GM18508 (cell line): Measurements from ENCODE around the gene CBFA2T2.
"Not testable (repeated sequence)": the region's sequence is repeated elsewhere in the genome, so short reads cannot be mapped to it uniquely, and the experiment has no call there.

Experiments used
- ATAC-seq: cut with Tn5 transposase; IDR thresholded peaks from one replicate; pipeline ENCODE4 v1.9.1; 2021; ENCODE audit warnings: moderate number of reproducible peaks; ENCODE audit not compliant: insufficient read depth, unreplicated experiment

The CBFA2T2 gene

DNA sequence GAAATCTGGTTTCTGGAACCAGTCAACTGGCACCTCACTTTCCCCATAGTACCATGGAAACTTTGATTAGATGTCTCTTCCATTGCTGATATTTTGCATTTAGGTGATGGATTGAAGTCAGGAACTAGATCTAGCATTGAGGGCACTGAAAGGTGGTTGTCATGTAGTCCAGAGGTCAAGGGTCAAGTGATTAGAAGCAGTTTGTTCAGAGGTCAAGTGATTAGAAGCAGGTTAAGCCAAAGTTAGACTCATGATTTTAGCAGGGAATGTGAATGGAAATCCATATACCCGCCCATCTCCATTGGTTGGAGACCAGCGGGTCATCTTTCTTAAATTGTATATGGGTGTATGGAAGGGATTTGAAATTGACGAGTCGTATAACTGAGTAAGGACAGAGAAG is 51.2 kb downstream of the CBFA2T2 start:
- no peak for ATAC-seq

DNA sequence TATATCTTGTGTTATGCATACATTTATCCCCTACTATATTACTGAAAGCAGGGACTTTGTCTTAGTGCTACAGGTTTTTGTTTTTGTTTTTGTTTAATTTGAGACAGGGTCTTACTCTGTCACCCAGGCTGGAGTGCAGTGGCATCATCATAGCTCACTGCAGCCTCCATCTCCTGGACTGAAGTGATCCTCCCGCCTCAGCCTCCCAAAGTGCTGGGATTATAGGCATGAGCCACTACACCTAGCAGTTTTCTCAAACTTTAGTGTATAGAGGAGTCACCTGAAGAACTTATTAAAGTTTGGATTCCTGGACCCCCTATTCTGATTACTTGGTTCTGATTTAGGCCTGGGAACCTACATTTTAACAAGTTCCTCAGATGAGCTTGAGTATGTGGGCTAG is 51.9 kb downstream of the CBFA2T2 start:
- no peak for ATAC-seq

DNA sequence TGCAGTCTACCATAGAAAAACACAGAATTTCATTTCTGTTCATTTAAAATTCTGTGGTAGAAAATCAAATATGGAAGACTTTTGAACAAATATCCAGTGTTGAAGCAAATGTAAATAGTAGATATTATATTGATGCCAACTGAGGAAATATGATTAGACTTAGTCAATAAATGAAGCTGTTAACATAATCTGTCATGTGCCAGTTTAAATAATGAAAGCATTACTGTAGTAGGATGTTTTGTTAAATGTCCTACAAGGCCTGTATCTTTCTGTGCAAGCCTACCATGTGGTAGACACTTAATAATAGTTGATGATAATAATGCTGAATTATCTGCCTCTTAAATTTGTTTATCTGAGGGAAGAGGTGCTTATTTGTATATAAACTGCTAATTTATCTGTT is 55.9 kb downstream of the CBFA2T2 start:
- no peak for ATAC-seq

DNA sequence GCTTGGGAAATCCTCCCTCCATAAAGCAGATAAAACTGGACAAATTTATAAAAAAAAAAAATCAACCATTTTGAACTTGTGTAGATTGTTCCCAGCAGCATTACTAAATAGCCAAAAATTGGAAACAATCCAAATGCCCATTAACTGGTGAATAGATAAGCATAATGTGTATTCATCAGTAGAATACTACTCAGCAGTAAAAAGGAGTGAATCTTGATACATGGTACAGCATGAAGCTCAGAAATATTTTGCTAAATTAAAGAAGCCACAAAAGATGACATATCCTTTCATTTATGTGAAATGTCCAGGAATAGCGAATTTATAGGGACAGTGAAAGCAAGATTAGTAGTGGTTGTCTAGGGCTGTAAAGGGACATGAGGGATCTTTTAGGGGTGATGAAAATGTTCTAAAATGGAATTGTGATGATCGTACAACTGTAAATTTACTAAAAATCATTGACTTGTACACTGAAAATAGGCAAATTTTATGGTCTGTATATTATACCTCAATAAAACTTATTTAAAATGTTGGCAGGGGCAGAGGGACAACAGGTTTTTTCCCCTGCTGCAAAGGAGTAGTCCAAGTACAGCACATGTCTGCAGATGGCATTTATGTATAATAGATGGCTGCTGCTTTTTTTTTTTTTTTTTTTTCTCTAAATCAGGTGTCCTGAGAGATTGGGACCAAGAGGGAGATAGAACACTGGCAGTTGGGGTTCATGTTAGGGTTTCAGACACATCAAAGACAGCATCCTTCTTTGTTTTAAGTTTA is 59.5 kb downstream of the CBFA2T2 start:
- no peak for ATAC-seq

DNA sequence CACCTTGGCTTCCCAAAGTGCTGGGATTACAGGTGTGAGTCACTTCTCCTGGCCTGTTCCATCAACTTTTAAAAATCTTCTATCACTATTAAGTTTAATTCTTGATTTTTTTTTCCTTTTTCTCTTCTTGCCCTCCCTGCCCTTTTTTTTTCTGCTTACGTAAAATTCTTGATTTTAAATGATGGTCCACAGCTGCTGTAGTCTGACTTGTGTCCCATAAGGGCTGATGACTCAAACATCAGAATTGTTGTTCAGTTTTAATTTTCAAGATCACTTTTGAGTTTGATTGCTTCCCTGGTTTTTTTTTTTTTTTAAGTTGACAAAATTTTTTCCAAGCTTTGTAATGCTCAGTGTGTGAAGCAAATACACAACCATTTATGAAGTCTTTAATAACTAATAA is 61.9 kb downstream of the CBFA2T2 start:
- ATAC-seq = no peak

DNA sequence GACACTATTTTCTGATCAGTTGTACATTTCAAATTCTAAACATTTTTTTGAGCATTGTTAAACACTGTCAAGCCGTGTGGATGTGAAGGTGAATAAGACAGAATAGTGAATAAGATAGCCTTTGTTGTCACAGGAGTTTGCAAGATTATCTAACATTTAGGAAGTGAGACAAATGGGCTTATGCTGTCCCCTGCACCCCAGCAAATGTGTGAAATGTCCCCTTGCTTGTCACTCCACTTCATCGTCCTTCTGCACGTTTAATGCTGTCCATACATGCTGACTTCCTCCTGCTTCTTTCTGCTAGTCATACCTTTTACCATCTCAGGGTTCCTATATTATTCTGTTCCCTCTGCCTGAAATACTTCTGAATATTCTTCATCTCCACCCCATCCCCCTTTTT is 62.6 kb downstream of the CBFA2T2 start:
- ATAC-seq = no peak

DNA sequence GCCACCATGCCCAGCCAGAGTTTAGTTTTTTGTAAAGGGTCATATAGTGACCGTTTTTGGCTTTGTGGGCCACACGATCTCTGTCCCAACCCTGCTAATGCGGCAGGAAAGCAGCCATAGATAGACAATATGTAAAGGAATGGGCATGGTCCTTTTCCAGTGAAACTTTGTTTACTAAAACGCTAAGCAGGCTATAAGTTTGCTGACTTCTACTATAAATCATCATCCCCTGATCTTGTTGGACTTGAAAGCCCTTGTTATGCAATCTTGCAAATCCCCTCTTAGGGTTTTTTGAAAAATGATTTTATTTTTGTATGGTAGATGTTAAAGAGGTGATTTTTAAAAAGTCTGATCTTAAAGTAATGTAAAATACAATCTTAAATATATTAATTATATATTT is 63.6 kb downstream of the CBFA2T2 start:
- no peak for ATAC-seq

DNA sequence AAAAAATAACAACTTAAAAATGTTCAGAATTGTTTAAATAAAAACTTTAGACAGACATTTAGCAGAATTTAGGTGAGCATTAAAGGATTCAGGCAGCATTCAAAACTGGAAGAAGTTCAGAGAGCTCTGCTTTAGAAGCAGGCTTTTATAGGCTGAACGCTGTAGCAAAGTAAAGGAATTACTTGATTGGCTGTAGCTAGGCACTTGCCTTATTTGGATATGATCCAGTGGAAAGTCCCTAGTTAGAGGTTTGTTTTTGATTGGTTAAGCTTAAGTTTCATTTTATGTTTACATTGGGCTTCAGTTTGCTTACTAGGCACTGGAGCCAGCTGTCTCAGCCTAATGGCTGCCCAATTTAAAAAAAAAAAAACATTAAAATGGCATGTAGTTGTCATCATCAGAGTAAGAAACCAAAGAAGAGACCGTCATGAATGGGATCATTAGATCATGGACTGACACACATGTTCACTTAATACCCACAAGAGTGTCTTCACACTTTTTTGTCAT is 65.1 kb downstream of the CBFA2T2 start:
- peak; percentile 92 for ATAC-seq

DNA sequence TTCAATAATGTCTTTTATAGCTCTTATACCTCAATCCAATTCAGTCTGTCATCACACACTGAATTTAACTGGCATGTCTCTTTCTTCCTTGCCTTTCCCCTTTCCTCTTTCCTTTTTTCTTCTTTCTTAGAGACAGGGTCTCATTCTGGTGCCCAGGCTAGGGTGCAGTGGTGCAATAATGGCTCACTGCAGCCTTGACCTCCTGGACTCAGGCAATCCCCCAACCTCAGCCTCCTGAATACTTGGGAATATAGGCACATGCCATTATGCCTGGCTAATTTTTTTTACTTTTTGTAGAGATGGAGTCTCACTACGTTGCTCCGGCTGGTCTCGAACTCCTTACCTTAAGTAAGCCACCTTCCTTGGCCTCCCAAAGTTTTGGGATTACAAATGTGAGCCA is 65.9 kb downstream of the CBFA2T2 start:
- ATAC-seq = no peak

DNA sequence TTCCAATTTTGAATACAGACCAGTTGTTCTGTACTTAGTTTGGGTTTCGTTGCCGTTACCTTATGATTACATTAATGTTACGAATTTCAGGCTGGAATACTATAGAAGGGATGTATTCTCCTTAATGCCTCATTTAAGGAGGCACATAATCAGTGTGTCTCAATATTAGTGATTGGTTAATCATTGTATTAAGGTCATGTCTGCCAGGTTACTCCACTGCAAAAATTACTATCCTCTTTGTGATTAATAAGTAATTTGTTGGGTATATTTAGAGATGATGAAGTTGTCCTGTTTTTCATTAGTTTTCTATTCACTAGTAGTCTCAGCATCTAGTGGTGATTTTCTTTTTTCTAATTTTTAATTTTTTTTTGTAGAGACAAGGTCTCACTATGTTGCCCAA is 66.3 kb downstream of the CBFA2T2 start:
- ATAC-seq = no peak

DNA sequence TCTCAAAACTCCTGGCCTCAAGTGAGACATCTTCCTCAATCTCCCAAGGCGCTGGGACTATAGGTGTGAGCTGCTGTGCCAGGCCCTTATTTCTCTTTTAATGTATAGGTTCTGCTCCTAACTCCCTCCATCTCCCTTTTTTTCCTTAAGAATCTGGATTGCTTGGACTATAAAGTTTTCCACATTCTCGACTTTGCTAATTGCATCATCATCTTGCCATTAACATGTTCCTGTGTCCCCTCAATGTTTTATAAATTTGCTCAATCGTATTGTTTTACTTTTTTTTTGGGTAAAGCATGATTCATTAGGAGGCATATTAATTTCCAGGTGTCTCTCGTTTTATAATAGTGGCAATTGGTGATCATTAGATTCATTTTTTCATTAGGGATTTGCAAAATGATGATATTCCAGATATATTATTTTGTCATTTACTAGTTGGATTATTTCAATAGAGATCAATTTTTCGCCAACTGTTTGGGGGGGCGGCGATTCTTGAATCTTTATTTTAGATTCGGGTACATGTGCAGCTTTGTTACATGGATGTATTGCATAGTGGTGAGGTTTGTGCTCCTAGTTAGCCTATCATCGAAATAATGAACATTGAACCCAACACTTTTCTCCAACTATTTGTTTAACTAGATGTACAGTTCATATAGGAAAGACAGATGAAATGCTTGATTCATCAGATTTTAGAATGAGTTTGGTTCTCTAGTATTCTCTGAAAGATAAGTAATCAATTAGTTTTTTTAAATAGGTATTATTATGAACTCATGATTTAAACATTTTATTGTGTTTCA is 68.7 kb downstream of the CBFA2T2 start:
- no peak for ATAC-seq

DNA sequence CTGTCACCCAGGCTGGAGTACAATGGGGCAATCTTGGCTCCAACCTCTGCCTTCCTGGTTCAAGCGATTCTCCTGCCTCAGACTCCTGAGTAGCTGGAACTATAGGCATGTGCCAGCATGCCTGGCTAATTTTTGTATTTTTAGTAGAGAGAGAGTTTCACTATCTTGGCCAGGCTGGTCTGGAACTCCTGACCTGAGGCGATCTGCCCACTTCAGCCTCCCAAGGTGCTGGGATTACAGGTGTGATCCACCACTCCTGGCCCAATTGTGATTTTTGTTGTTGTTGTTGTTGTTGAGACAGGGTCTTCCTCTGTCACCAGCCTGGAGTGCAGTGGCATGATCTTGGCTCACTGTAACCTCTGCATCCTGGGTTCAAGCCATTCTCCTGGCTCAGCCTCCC is 69.3 kb downstream of the CBFA2T2 start:
- ATAC-seq = no peak

DNA sequence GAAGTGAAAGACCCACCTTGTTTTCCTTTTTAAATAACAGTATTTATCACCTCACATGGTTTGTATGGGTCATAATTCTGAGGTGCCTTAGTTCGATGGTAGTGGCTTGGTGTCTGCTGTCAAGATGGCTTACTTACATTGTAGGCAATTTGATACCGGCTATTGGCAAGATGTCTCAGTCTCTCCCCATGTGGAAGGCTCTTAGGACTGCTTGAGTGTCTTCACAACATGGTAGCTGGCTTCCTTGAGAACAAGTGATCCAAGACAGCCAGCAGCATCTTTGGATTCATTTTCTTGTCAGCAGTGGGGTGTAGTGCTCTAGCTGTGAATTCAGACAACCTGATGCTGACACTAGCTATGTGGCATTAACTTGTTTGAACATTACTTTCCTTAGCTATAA is 70.1 kb downstream of the CBFA2T2 start:
- no peak for ATAC-seq

DNA sequence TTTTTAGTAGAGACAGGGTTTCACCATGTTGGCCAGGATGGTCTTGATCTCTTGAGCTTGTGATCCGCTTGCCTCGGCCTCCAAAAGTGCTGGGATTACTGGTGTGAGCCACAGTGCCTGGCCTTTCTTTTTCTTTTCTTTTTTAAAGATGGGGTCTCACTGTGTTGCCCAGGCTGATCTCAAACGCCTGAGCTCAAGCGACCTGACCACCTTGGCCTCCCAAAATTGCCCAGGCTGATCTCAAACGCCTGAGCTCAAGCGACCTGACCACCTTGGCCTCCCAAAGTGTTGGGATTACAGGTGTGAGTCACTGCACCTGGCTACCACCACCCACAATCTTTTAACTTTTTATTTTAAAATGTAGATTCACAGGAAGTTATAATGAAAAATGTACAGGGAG is 71.2 kb downstream of the CBFA2T2 start:
- not testable (repeated sequence) for ATAC-seq

DNA sequence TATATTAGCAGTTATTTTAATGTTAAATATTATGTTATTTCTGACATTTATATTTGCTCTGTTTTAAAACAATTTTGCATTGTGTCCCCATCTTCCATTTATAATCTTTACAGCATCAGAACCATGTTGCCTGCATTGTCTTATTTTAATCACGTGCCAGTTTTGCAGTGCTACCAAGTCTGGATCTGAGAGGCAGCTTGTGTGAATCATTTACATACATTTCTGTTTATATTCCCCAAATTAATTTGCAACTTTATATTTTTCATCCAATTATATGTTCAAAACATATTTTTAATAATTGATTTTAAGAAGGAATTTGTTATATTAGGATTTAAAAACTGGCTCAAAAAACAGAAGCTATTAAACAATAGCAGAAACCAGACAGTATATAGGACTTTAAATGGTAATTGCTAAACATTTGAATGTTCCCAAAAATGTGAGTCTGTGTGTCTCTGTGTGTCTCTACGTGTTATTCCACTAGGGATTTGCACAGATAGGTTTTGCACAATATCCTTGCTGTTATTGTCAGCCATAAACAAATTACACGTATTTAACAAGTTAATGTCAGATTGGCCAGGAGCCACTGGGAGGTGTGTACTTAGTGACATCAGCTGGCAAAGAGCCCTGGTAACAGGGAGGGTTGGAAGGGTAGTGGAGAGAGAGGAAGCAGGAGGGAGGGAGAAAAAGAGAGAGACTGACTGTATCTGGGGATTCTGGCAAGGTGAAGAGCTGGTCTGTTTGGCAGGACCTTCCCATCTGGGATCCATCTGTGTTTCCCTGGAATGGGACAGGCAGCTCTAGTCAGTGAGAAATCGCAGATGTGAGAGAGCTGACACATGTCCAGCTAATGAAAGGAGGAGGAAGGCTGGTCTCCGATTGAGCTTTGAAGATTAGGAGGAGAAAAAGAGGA is 72.1 kb downstream of the CBFA2T2 start:
- no peak for ATAC-seq

DNA sequence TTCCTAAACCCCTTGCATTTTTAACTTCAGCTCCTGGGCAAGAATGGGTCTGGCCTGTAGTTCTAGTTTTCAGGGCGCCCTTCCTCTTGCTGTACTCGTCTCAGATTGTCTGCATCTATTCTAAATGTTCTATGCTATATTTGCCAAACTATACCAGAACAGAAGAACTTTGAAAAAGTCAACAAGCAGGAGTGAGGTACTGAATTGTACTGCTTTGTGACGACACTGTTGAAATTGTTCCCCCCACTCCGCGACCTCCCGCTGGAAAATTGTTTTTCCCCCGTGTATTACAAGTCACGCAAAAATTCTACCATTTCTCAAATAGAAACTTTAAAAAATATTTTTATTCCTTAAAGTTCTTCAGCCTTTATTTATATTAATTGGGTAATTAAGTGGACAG is 73.9 kb downstream of the CBFA2T2 start:
- ATAC-seq = no peak

DNA sequence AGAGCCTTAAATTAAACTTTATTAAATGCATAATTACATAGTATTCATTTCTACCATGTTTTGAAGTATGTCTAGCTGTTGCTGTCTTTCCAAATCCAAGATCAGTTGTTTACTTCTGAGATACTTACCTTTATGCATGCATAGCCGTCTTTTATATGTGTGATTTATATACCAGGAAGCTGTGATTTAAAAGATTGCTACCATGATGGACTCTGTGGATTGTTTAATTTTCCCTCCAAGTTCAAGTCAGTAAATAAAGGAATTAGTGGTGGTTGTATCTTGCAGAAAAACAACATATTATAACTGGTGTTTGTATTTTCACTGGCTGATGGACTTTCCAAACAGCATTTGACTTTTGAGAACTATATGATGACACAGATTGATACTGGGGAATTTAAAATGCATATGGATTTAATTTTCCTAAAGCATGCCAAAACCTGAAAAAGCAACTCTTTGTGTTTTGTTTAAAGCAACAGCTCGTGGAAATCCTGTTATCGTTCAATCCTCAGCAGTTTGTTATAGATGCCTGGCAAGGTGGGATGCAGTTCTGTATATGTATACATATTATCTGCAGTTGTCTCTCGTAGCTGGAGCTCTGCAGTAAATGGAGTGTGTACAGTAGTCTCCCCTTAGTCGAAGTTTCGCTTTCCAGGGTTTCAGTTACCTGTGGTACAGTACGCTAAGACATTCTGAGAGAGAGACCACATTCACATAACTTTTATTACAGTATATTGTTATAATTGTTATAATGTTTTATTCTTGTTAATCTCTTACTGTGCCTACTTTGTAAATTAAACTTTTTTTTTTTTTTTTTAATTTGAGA is 77.1 kb downstream of the CBFA2T2 start:
- ATAC-seq = no peak

DNA sequence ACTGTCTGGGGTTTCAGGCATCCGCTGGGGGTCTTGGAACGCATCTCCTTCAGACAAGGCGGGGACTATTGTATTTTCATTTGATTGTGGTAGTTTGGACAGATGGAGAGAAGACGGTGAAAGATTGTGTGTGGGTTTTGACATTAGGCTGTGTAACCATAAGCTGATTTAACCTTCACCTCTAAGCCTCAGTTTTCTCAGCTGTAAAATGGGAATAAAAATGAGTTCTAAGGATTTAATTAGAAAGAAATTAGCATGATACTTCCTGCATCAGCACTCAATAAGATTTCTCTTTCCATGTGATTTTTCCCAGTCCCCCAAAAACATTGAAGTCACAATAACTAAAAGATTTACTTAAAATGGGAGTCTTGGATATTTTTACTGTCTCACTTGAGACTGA is 78.1 kb downstream of the CBFA2T2 start:
- ATAC-seq = no peak

DNA sequence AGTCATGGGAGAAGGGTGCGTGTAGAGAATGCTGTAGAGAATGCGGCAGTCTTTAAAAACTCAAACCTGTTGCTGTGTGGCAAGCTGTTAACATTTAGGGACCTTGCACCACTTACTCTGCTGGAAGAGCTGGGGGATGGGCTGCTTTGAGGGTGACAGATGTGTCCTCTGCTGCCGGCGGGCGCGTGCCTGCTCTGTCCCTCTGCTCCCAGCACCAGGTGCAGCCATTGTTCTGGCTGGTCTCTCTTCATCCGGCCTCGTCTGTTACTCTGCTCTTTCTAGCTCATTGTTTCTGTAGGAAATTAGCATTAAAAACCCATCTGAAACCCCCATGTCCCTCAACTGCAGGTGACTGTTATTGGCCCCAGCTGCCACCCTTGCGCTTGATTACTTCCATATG is 78.5 kb downstream of the CBFA2T2 start:
- ATAC-seq = no peak
